GM23338 (cell line): ENCODE measurements around the gene ADAMTS4. TPM values are rescaled to one million over a fixed set of nuclear protein-coding genes. Genes with fewer than 3 reads are reported as not detected.

ENCODE experiments used
- ATAC-seq: fragments of 200-7000 bp; cut with Tn5 transposase; 3 replicates; pipeline ENCODE4 v1.9.1; 2020
- DNase-seq: peaks from one replicate; pipeline ENCODE4 v3.0.0-alpha.2; 2015; ENCODE audit warnings: low spot score
- H2AFZ ChIP-seq: fragments of 200-600 bp; sonication (generic); 2 replicates; pipeline ENCODE4 v1.8.0; 2016; ENCODE audit warnings: antibody characterized with exemption, mild to moderate bottlenecking, moderate library complexity
- H3F3A ChIP-seq: fragments of 200-600 bp; sonication (generic); replicated peaks from 2 replicates; pipeline ENCODE4 v1.8.0; 2017; ENCODE audit warnings: antibody characterized with exemption, mixed run types, low read depth
- H3K27ac ChIP-seq: fragments of 200-600 bp; sonication (generic); 2 replicates; pipeline ENCODE4 v1.6.1; 2016; ENCODE audit warnings: low read depth
- H3K27me3 ChIP-seq: fragments of 200-600 bp; sonication (generic); 2 replicates; pipeline ENCODE4 v1.8.0; 2016; ENCODE audit warnings: mild to moderate bottlenecking, mixed run types, moderate library complexity; ENCODE audit not compliant: insufficient read depth
- H3K36me3 ChIP-seq: fragments of 200-600 bp; sonication (generic); 2 replicates; pipeline ENCODE4 v1.8.0; 2016; ENCODE audit warnings: mild to moderate bottlenecking; ENCODE audit not compliant: insufficient read depth
- H3K4me1 ChIP-seq: fragments of 200-600 bp; sonication (generic); 2 replicates; pipeline ENCODE4 v1.8.0; 2016; ENCODE audit warnings: mild to moderate bottlenecking, moderate library complexity; ENCODE audit not compliant: insufficient read depth
- H3K4me2 ChIP-seq: fragments of 200-600 bp; sonication (generic); 2 replicates; pipeline ENCODE4 v1.7.1; 2017; ENCODE audit warnings: mixed run types
- H3K4me3 ChIP-seq: fragments of 200-600 bp; sonication (generic); 2 replicates; pipeline ENCODE4 v1.6.1; 2016; ENCODE audit warnings: mixed run types
- H3K79me2 ChIP-seq: fragments of 200-600 bp; sonication (generic); replicated peaks from 2 replicates; pipeline ENCODE4 v1.8.0; 2017; ENCODE audit warnings: mild to moderate bottlenecking; ENCODE audit not compliant: insufficient read depth
- H3K9me2 ChIP-seq: fragments of 200-600 bp; sonication (generic); 2 replicates; pipeline ENCODE4 v1.8.0; 2017; ENCODE audit not compliant: insufficient read depth
- H4K20me1 ChIP-seq: fragments of 200-600 bp; sonication (generic); replicated peaks from 2 replicates; pipeline ENCODE4 v1.8.0; 2017; ENCODE audit warnings: mild to moderate bottlenecking; ENCODE audit not compliant: insufficient read depth
- H3K27ac Mint-ChIP-seq: 2 replicates; pipeline ENCODE4 v1.8.0; 2020; ENCODE audit warnings: inconsistent platforms, mild to moderate bottlenecking, moderate library complexity, mixed read lengths
- H3K27me3 Mint-ChIP-seq: 3 replicates; pipeline ENCODE4 v1.8.0; 2022; ENCODE audit warnings: low read depth, mild to moderate bottlenecking, moderate library complexity, mixed read lengths, inconsistent platforms; ENCODE audit not compliant: insufficient read depth, poor library complexity
- H3K36me3 Mint-ChIP-seq: 3 replicates; pipeline ENCODE4 v1.8.0; 2021; ENCODE audit warnings: low read depth, mild to moderate bottlenecking, inconsistent platforms, moderate library complexity, mixed read lengths
- H3K4me1 Mint-ChIP-seq: 3 replicates; pipeline ENCODE4 v1.8.0; 2020; ENCODE audit warnings: mild to moderate bottlenecking, inconsistent platforms, mixed read lengths
- H3K4me3 Mint-ChIP-seq: 3 replicates; pipeline ENCODE4 v1.8.0; 2021; ENCODE audit warnings: moderate library complexity, mild to moderate bottlenecking, inconsistent platforms, mixed read lengths
- H3K9me3 Mint-ChIP-seq: 3 replicates; pipeline ENCODE4 v1.8.0; 2020; ENCODE audit warnings: moderate library complexity, mild to moderate bottlenecking, inconsistent platforms, mixed read lengths
- CREB1 ChIP-seq: fragments of 250-450 bp; sonication (Bioruptor Pico); IDR thresholded peaks from 2 replicates; pipeline ENCODE4 v1.5.0; 2020; ENCODE audit warnings: low read depth, mild to moderate bottlenecking, moderate library complexity
- CTCF ChIP-seq, 2 experiments: fragments of 200-600 bp in 1 of 2; sonication (generic) in 1 of 2; conservative IDR thresholded peaks; 2 replicates each; pipeline versions ENCODE4 v1.5.1 to v1.6.1; 2016 to 2017; ENCODE audit warnings: antibody characterized with exemption in 2 of 2, low read depth in 2 of 2, mild to moderate bottlenecking in 2 of 2, moderate library complexity in 1 of 2
- POLR2AphosphoS5 ChIP-seq: IDR thresholded peaks from 2 replicates; pipeline ENCODE4 v1.6.1; 2016; ENCODE audit warnings: antibody characterized with exemption, low read depth
- REST ChIP-seq: IDR thresholded peaks from one replicate; pipeline ENCODE4 v1.6.1; 2018; ENCODE audit warnings: antibody characterized with exemption; ENCODE audit not compliant: unreplicated experiment
- STAT1 ChIP-seq: IDR thresholded peaks from one replicate; pipeline ENCODE4 v1.6.1; 2016; ENCODE audit warnings: antibody characterized with exemption; ENCODE audit not compliant: unreplicated experiment
- ZNF114 ChIP-seq: fragments of 250-450 bp; sonication (Bioruptor Pico); IDR thresholded peaks from 2 replicates; pipeline ENCODE4 v1.5.0; 2020; ENCODE audit warnings: mild to moderate bottlenecking, moderate library complexity
- ZNF331 ChIP-seq: fragments of 250-450 bp; sonication (Bioruptor Pico); IDR thresholded peaks from 2 replicates; pipeline ENCODE4 v1.5.0; 2020; ENCODE audit warnings: low read depth, mild to moderate bottlenecking, moderate library complexity
- polyA plus RNA-seq: library from polyadenylated mRNA; unstranded; fragments of >200 nt; fragmentation: Nextera tagmentation; extraction: Ambion mirVana; gene quantifications from 2 replicates; pipeline ENCODE4 v1.2.1, GENCODE V29; 2016
- total RNA-seq: library from RNA; depleted of rRNA; stranded (reverse); fragments of >200 nt; shearing (Covaris generic); gene quantifications from 2 replicates; pipeline ENCODE4 v1.2.3, GENCODE V29; 2014

Gene ADAMTS4
- total and polyA plus RNA-seq, 2 experiments from 2014 or later, result 1.3 to 5.2 TPM

GRCh38 chr1:161145832-161146231 is 53.0 kb downstream of the ADAMTS4 start (continued):
- TF ChIP-seq REST, result no peak
- TF ChIP-seq POLR2AphosphoS5, result no peak
- no peak for TF ChIP-seq ZNF114 (CRISPR knock-in tag)

- no peak overlapping the region for H3K4me3 Mint-ChIP-seq
- no peaks in the 10 kb centered on the region for H3K36me3 ChIP-seq
- H3K27ac ChIP-seq, result no peak overlapping the region
- H3K4me1 ChIP-seq, result 0 out of 2 replicates have a peak, but pooled peaks cover 8% of the 10 kb centered on the region
- H3K36me3 Mint-ChIP-seq, result no peaks in the 10 kb centered on the region
- H3K4me2 ChIP-seq, result no peak overlapping the region
- no peak overlapping the region for H3K4me3 ChIP-seq
- H3K79me2 ChIP-seq, result 0 out of 2 replicates have a peak, but pooled peaks cover 1% of the 10 kb centered on the region
- DNase-seq (no peak), ATAC-seq (no peak)
- no peak for TF ChIP-seq STAT1
- TF ChIP-seq CREB1 (CRISPR knock-in tag), result no peak
- H3K27ac Mint-ChIP-seq, result no peak overlapping the region
- no peaks in the 10 kb centered on the region for H3K27me3 ChIP-seq
- no peaks in the 10 kb centered on the region; the same call in 1 of the 2 replicates for H3F3A ChIP-seq
- H3K9me2 ChIP-seq, result no peaks in the 10 kb centered on the region
- no peaks in the 10 kb centered on the region for H3K9me3 Mint-ChIP-seq
- no peaks in the 10 kb centered on the region; the same call in 1 of the 2 replicates for H4K20me1 ChIP-seq
- peaks cover 4% of the 10 kb centered on the region; the same call in 2 of the 3 replicates for H3K4me1 Mint-ChIP-seq
- no peak overlapping the region for H2AFZ ChIP-seq
- H3K27me3 Mint-ChIP-seq, result peaks cover 3% of the 10 kb centered on the region
These were observed 58.0 kb downstream of the ADAMTS4 start for GRCh38 chr1:161140755-161141400.

GRCh38 chr1:161139766-161140165 is 59.1 kb downstream of the ADAMTS4 start:
- DNase-seq (peak; percentile 81), ATAC-seq (peak; percentile 64)
- Histone ChIP-seq H4K20me1 (no peaks in the 10 kb centered on the region; the same call in 1 of the 2 replicates), H3K79me2 (peaks cover 12% of the 10 kb centered on the region), H3K27ac (peak overlapping the region; percentile 4; the same call in 1 of the 2 replicates), H3K27me3 (no peaks in the 10 kb centered on the region), H3K4me3 (no peak overlapping the region), H3K9me2 (no peaks in the 10 kb centered on the region), H3F3A (no peaks in the 10 kb centered on the region; the same call in 1 of the 2 replicates), H3K36me3 (no peaks in the 10 kb centered on the region), H3K4me1 (peaks cover 8% of the 10 kb centered on the region; the same call in 1 of the 2 replicates), H3K4me2 (no peak overlapping the region), H2AFZ (no peak overlapping the region)
- H3K27ac Mint-ChIP-seq, result no peak overlapping the region
- TF ChIP-seq ZNF331 (CRISPR knock-in tag), result no peak
- TF ChIP-seq CTCF (conservative IDR thresholded peaks at IDR 0.05; ENCODE audit: low read depth in 2 of 2), result peak; percentile 62 to 65
- no peaks in the 10 kb centered on the region for H3K36me3 Mint-ChIP-seq
- H3K4me3 Mint-ChIP-seq, result no peak overlapping the region
- H3K27me3 Mint-ChIP-seq, result no peaks in the 10 kb centered on the region
- no peaks in the 10 kb centered on the region for H3K9me3 Mint-ChIP-seq
- peaks cover 4% of the 10 kb centered on the region; the same call in 2 of the 3 replicates for H3K4me1 Mint-ChIP-seq
